CD14-positive monocyte (primary cell): ENCODE results near the gene TNFSF10. TPM values are rescaled to one million over a fixed set of nuclear protein-coding genes. Genes with fewer than 3 reads are reported as not detected.

Experiments used
- DNase-seq, 3 donors: peaks; one replicate each; pipeline ENCODE4 v3.0.0-alpha.2; 2011 to 2022
- H2AFZ ChIP-seq: 2 replicates; pipeline ENCODE4 v1.6.0; 2012; ENCODE audit warnings: mild to moderate bottlenecking, low read depth, low read length, inconsistent platforms; ENCODE audit not compliant: insufficient read depth, poor library complexity, severe bottlenecking
- H3K27ac ChIP-seq, 2 donors: 1 replicate in 1 of 2; 2 replicates in 1 of 2; pipeline ENCODE4 v1.5.1; 2012 to 2013; ENCODE audit warnings: low read length in 2 of 2, control low read depth in 1 of 2, inconsistent platforms in 1 of 2, low read depth in 1 of 2, mild to moderate bottlenecking in 1 of 2
- H3K27me3 ChIP-seq, 2 donors: one replicate each; pipeline versions ENCODE4 v1.6.0 to v1.6.1; 2011 to 2013; ENCODE audit warnings: low read length in 2 of 2; ENCODE audit not compliant: control insufficient read depth in 2 of 2, insufficient read depth in 2 of 2
- H3K36me3 ChIP-seq, 2 donors: replicated peaks in 1 of 2; 1 replicate in 1 of 2; 2 replicates in 1 of 2; pipeline versions ENCODE4 v1.5.1 to v1.6.1; 2012 to 2013; ENCODE audit warnings: low read length in 2 of 2, control low read depth in 1 of 2, inconsistent platforms in 1 of 2, mild to moderate bottlenecking in 1 of 2; ENCODE audit not compliant: insufficient read depth in 2 of 2, control insufficient read depth in 1 of 2
- H3K4me1 ChIP-seq, 2 donors: 1 replicate in 1 of 2; 2 replicates in 1 of 2; pipeline versions ENCODE4 v1.5.1 to v1.6.1; 2012 to 2013; ENCODE audit warnings: low read length in 2 of 2, control low read depth in 1 of 2, inconsistent platforms in 1 of 2, mild to moderate bottlenecking in 1 of 2, moderate library complexity in 1 of 2; ENCODE audit not compliant: insufficient read depth in 2 of 2, control insufficient read depth in 1 of 2
- H3K4me2 ChIP-seq: replicated peaks from 2 replicates; pipeline ENCODE3; 2012; ENCODE audit warnings: low read length, moderate library complexity, mild to moderate bottlenecking; ENCODE audit not compliant: poor library complexity, severe bottlenecking; ENCODE audit errors: extremely low read depth
- H3K4me3 ChIP-seq, 3 experiments: fragments of 200-600 bp in 1 of 3; sonication (generic) in 1 of 3; replicated peaks in 1 of 3; 1 replicate in 2 of 3; 2 replicates in 1 of 3; pipeline ENCODE4 v1.5.1; 2011 to 2013; ENCODE audit warnings: low read length in 3 of 3, mild to moderate bottlenecking in 3 of 3, control low read depth in 2 of 3, low read depth in 2 of 3, inconsistent platforms in 1 of 3, moderate library complexity in 1 of 3
- H3K79me2 ChIP-seq: 2 replicates; pipeline ENCODE4 v1.6.0; 2012; ENCODE audit warnings: mild to moderate bottlenecking, control low read depth, inconsistent platforms, low read length, moderate library complexity; ENCODE audit not compliant: insufficient read depth
- H3K9ac ChIP-seq: 2 replicates; pipeline ENCODE4 v1.6.0; 2017; ENCODE audit warnings: low read length, mild to moderate bottlenecking; ENCODE audit not compliant: insufficient read depth, poor library complexity, severe bottlenecking
- H3K9me3 ChIP-seq, 2 donors: replicated peaks in 1 of 2; 1 replicate in 1 of 2; 2 replicates in 1 of 2; pipeline versions ENCODE4 v1.5.1 to v1.6.1; 2012 to 2013; ENCODE audit warnings: low read length in 2 of 2, control low read depth in 1 of 2; ENCODE audit not compliant: control insufficient read depth in 1 of 2, insufficient read depth in 1 of 2
- H4K20me1 ChIP-seq: 2 replicates; pipeline ENCODE4 v1.6.0; 2012; ENCODE audit warnings: mild to moderate bottlenecking, low read length, control low read depth, moderate library complexity; ENCODE audit not compliant: insufficient read depth
- H3K27ac Mint-ChIP-seq, 7 donors: one replicate each; pipeline ENCODE4 v1.8.0; 2020; ENCODE audit warnings: mild to moderate bottlenecking in 7 of 7, mixed read lengths in 7 of 7, moderate library complexity in 6 of 7, inconsistent platforms in 2 of 7
- H3K27me3 Mint-ChIP-seq, 3 donors: one replicate each; pipeline ENCODE4 v1.8.0; 2021 to 2022; ENCODE audit warnings: low read depth in 3 of 3, mild to moderate bottlenecking in 3 of 3, mixed read lengths in 3 of 3, moderate library complexity in 3 of 3, inconsistent platforms in 1 of 3
- H3K36me3 Mint-ChIP-seq, 2 donors: one replicate each; pipeline ENCODE4 v1.8.0; 2020; ENCODE audit warnings: mixed read lengths in 2 of 2, inconsistent platforms in 1 of 2, mild to moderate bottlenecking in 1 of 2
- H3K4me1 Mint-ChIP-seq: one replicate; pipeline ENCODE4 v1.8.0; 2020; ENCODE audit warnings: mild to moderate bottlenecking, mixed read lengths
- H3K4me3 Mint-ChIP-seq, 2 donors: one replicate each; pipeline ENCODE4 v1.8.0; 2020; ENCODE audit warnings: mild to moderate bottlenecking in 2 of 2, mixed read lengths in 2 of 2, moderate library complexity in 1 of 2
- H3K9me3 Mint-ChIP-seq, 7 donors: one replicate each; pipeline ENCODE4 v1.8.0; 2020 to 2022; ENCODE audit warnings: mixed read lengths in 7 of 7, mild to moderate bottlenecking in 6 of 7, moderate library complexity in 6 of 7, inconsistent platforms in 2 of 7
- intact Hi-C, 2 donors: fragments of 100-400 bp; cut with micrococcal nuclease; formaldehyde crosslinking; loops; one replicate each; pipeline versions ENCODE4 v1.15.0 to v1.15.1; 2023
- polyA plus RNA-seq, 3 donors: library from polyadenylated mRNA; depleted of rRNA in 1 of 3; unstranded in 2 of 3; stranded (reverse) in 1 of 3; fragments of 300-500 nt in 2 of 3; fragments of >200 nt in 1 of 3; fragmentation: Illumina TruSeq in 2 of 3; gene quantifications; 1 replicate in 2 of 3; 2 replicates in 1 of 3; pipeline ENCODE4 v1.2.3, GENCODE V29; 2012 to 2021
- TF ChIP-seq, protein P1 (sequence below): fragments of 200-600 bp; IDR thresholded peaks from one replicate; pipeline ENCODE4 v1.8.0; 2022; ENCODE audit warnings: antibody characterized with exemption, mild to moderate bottlenecking

TNFSF10 gene
- polyA plus RNA-seq, 3 donors = 146 to 293 (median 264) TPM

DNA sequence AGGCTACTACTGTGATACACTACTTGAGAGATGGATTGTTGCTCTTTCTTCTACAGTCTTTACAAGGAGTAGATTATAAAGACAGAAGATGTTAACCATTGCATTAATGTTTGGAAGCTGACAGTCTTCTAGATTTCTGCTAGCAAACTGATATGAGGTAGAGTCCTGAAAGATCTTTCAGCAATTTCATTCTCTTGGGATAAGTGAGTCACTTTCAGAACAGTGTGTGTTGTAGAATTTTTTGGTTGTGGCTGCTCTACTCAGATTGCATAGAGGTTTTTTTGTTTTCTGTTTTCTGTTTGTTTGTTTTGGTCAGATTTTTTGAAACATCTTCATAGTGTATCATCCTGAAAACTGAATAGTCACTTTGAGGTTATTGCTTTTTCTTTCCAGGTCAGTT lies 17.1 kb downstream of the TNFSF10 start:
- Histone ChIP-seq H2AFZ (no peak overlapping the region), H3K9me3 (peaks cover 4 to 10% of the 10 kb centered on the region in 2 donors), H3K36me3 (peaks cover 60 to 69% of the 10 kb centered on the region in 2 donors), H3K4me3 (no peak overlapping the region), H3K27me3 (no peaks in the 10 kb centered on the region), H3K4me2 (no peak overlapping the region), H4K20me1 (peaks cover 77% of the 10 kb centered on the region), H3K4me1 (peaks cover 5 to 6% of the 10 kb centered on the region in 2 donors), H3K27ac (peak overlapping the region in 1 of 2 donors; percentile 37), H3K9ac (no peak overlapping the region), H3K79me2 (peaks cover 45% of the 10 kb centered on the region)
- TF ChIP-seq, protein P1, sequence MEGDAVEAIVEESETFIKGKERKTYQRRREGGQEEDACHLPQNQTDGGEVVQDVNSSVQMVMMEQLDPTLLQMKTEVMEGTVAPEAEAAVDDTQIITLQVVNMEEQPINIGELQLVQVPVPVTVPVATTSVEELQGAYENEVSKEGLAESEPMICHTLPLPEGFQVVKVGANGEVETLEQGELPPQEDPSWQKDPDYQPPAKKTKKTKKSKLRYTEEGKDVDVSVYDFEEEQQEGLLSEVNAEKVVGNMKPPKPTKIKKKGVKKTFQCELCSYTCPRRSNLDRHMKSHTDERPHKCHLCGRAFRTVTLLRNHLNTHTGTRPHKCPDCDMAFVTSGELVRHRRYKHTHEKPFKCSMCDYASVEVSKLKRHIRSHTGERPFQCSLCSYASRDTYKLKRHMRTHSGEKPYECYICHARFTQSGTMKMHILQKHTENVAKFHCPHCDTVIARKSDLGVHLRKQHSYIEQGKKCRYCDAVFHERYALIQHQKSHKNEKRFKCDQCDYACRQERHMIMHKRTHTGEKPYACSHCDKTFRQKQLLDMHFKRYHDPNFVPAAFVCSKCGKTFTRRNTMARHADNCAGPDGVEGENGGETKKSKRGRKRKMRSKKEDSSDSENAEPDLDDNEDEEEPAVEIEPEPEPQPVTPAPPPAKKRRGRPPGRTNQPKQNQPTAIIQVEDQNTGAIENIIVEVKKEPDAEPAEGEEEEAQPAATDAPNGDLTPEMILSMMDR = no peak
- no peak for DNase-seq
- H3K4me1 Mint-ChIP-seq = peaks cover 22% of the 10 kb centered on the region
- intact Hi-C loops = no loop called here
- peaks cover 61 to 72% of the 10 kb centered on the region in 2 donors for H3K36me3 Mint-ChIP-seq
- peaks cover 2 to 13% (median 7%) of the 10 kb centered on the region in 7 donors for H3K9me3 Mint-ChIP-seq
- H3K27ac Mint-ChIP-seq = peak overlapping the region in 4 of 7 donors; percentile 14 to 79 (median 38)
- H3K27me3 Mint-ChIP-seq = no peaks in the 10 kb centered on the region
- no peak overlapping the region for H3K4me3 Mint-ChIP-seq

DNA sequence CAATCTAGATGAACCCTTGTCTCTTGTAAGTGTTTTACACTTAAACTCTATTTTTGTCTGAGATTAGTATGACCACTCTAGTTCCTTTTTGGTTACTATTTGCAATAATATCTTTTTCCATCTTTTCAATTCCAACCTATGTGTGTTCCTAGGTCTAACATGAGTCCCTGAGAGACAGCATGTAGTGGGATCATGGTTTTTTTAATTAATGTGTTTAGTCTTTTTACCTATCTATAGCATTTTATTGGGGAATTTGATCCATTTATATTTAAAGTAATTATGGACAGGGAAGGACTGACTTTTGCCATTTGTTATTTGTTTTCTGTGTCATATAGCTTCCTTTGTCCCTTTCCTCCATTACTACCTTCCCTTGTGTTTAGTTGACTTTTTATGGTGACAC lies 21.7 kb downstream of the TNFSF10 start:
- Mint-ChIP-seq H3K9me3 (peaks cover 0 to 13% (median 5%) of the 10 kb centered on the region in 7 donors), H3K4me3 (no peak overlapping the region), H3K4me1 (peaks cover 17% of the 10 kb centered on the region), H3K36me3 (peaks cover 19 to 28% of the 10 kb centered on the region in 2 donors), H3K27me3 (no peaks in the 10 kb centered on the region), H3K27ac (no peak overlapping the region)
- no peak overlapping the region for H3K4me2 ChIP-seq
- no peak overlapping the region for H3K4me3 ChIP-seq
- H3K27ac ChIP-seq = no peak overlapping the region
- peaks cover 31% of the 10 kb centered on the region for H4K20me1 ChIP-seq
- no peaks in the 10 kb centered on the region for H3K27me3 ChIP-seq
- no peak for DNase-seq
- H3K4me1 ChIP-seq = no peaks in the 10 kb centered on the region
- intact Hi-C loops = no loop called here
- H3K79me2 ChIP-seq = peaks cover under 1% of the 10 kb centered on the region
- H3K36me3 ChIP-seq = peaks cover 17 to 24% of the 10 kb centered on the region in 2 donors
- TF ChIP-seq, protein P1 = no peak
- no peak overlapping the region for H2AFZ ChIP-seq
- peaks cover 4 to 10% of the 10 kb centered on the region in 2 donors for H3K9me3 ChIP-seq
- no peak overlapping the region for H3K9ac ChIP-seq
